ENCODE measurements around the gene LDHB. TPM values are rescaled to one million over a fixed set of nuclear protein-coding genes. Genes with fewer than 3 reads are reported as not detected.

Gene LDHB
- 1,000 to 10,000 TPM; 2,296 to 2,461 TPM for total RNA-seq

DNA sequence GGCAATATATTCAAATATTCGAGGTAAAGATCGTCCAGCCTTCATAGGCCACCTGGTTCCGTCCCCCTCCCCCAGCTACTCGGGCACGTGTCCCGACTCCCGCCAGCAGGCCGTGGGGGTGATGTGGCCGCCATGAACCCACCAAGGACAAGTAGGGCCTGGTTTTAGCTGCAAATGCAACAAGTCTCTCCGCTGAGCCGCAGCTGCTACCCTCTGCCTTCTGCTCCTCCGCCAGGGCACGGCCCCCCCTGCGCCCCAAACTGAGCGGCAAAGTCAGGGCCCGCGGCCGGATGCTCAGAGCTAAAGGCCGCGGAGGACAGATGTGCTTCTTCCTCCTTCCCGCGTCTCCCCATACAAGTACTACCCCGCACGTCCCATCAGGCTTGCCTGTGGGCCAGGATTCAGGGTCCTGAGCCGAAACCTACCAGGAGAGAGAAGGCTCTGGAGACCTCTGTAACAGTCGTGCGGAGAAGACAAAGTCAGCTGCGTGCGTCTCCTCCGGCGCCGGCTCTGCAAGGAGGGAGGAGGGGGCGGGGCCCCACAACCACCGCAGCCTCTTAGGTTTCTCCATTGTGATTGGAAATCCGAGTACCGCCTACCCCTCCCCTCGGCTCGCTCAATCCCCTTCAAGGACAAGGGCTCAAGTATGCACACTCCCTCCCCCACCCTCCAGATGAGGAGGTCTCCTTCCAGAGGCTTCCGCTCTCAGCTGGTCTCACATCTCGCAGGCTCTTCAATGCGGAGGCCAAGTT, at the start of gene LDHB:
TSS of gene LDHB (minus strand) at position 517 of the 752 bp plus-strand sequence. CDS start 3,171 bp downstream, outside the sequence.
- H3K9me3 Mint-ChIP-seq: no peaks in the 10 kb centered on the region
- H3K36me3 Mint-ChIP-seq (ENCODE audit: low read depth): peaks cover 39% of the 10 kb centered on the region
- peak; percentile 98 for DNase-seq
- peaks cover 59% of the 10 kb centered on the region for H3K4me1 Mint-ChIP-seq (ENCODE audit: low read depth)
- peak within 1 kb of the TSS; percentile 98 for H3K27ac Mint-ChIP-seq
- CTCF ChIA-PET: interaction anchor here (1.2 to 3.2 kb wide), 3 partner anchors 10 to 23 kb away, joined by 5 to 28 read pairs (median 11); no protein-coding TSS in a partner anchor
- peak within 1 kb of the TSS; percentile 98 for H3K4me3 Mint-ChIP-seq
- intact Hi-C loops (cut with micrococcal nuclease): loop anchor here (1.0 to 10.0 kb wide), 8 partner anchors 14 to 967 kb away; partner anchors contain the start of genes C2CD5, ETNK1, GOLT1B and PYROXD1
- no peaks in the 10 kb centered on the region for H3K27me3 Mint-ChIP-seq (ENCODE audit: low read depth)

GRCh38 chr12:21704847-21705246, 47.2 kb upstream of the LDHB start:
- no peaks in the 10 kb centered on the region for H3K27me3 Mint-ChIP-seq (ENCODE audit: low read depth)
- peaks cover 2% of the 10 kb centered on the region for H3K4me1 Mint-ChIP-seq (ENCODE audit: low read depth)
- H3K36me3 Mint-ChIP-seq (ENCODE audit: low read depth): no peaks in the 10 kb centered on the region
- CTCF ChIA-PET: interaction anchor here (0.9 to 1.2 kb wide), 2 partner anchors 9 to 11 kb away, joined by 3 to 4 read pairs; no protein-coding TSS in a partner anchor
- intact Hi-C loops (cut with micrococcal nuclease): no loop called here
- no peak overlapping the region for H3K4me3 Mint-ChIP-seq
- DNase-seq: no peak
- no peak overlapping the region for H3K27ac Mint-ChIP-seq
- H3K9me3 Mint-ChIP-seq: no peaks in the 10 kb centered on the region

GRCh38 chr12:21699851-21700250, 42.2 kb upstream of the LDHB start:
- CTCF ChIA-PET: interaction anchor here (0.5 to 5.2 kb wide), 9 partner anchors 9 to 744 kb away, joined by 3 to 43 read pairs (median 3); no protein-coding TSS in a partner anchor
- no peak overlapping the region for H3K27ac Mint-ChIP-seq
- H3K36me3 Mint-ChIP-seq (ENCODE audit: low read depth): no peaks in the 10 kb centered on the region
- no peak for DNase-seq
- H3K9me3 Mint-ChIP-seq: no peaks in the 10 kb centered on the region
- H3K4me1 Mint-ChIP-seq (ENCODE audit: low read depth): peaks cover 11% of the 10 kb centered on the region
- no peak overlapping the region for H3K4me3 Mint-ChIP-seq
- intact Hi-C loops (cut with micrococcal nuclease): loop anchor here (2.0 to 10.0 kb wide), 4 partner anchors 77 to 472 kb away; partner anchors contain the start of gene ABCC9
- no peaks in the 10 kb centered on the region for H3K27me3 Mint-ChIP-seq (ENCODE audit: low read depth)

- intact Hi-C loops (cut with micrococcal nuclease): loop anchor here (1.0 to 10.0 kb wide), 8 partner anchors 79 to 745 kb away; partner anchors contain the start of genes ABCC9 and ST8SIA1
- Mint-ChIP-seq H3K4me1 (ENCODE audit: low read depth) (peaks cover 11% of the 10 kb centered on the region), H3K4me3 (no peak overlapping the region), H3K27ac (no peak overlapping the region), H3K36me3 (ENCODE audit: low read depth) (no peaks in the 10 kb centered on the region), H3K9me3 (no peaks in the 10 kb centered on the region), H3K27me3 (ENCODE audit: low read depth) (no peaks in the 10 kb centered on the region)
- CTCF ChIA-PET: interaction anchor here (0.6 to 5.2 kb wide), 39 partner anchors 8 to 1645 kb away, joined by 3 to 43 read pairs (median 4); partner anchors contain the start of genes ABCC9, CMAS and IAPP
- DNase-seq: no peak
Observed at GRCh38 chr12:21697904-21698630, 40.4 kb upstream of the LDHB start.

DNA sequence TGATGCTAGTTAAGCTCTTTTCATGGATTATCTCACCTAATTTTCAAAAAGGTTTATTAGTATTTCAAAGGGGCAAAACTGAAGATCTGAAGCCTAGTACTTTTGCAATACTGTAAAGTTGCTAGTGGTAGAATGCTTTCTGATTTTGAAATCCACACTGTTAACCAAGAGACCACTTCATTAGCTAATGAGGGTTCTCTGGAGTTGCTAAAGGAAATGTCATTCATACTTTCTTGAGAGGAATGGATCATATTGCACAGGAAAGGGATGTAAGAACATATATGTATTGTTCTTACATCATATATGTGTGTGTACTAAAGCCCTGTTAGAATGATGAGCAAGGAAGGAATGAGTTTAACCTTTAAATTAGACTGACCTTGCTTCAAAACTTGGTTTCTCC, 39.0 kb upstream of the LDHB start:
- Mint-ChIP-seq H3K27me3 (ENCODE audit: low read depth) (no peaks in the 10 kb centered on the region), H3K9me3 (no peaks in the 10 kb centered on the region), H3K4me3 (no peak overlapping the region), H3K27ac (no peak overlapping the region), H3K36me3 (ENCODE audit: low read depth) (no peaks in the 10 kb centered on the region), H3K4me1 (ENCODE audit: low read depth) (peaks cover 16% of the 10 kb centered on the region)
- intact Hi-C loops (cut with micrococcal nuclease): loop anchor here (1.0 to 10.0 kb wide), 5 partner anchors 81 to 747 kb away; partner anchors contain the start of gene ST8SIA1
- DNase-seq: no peak
- CTCF ChIA-PET: interaction anchor here (1.1 to 5.2 kb wide), 6 partner anchors 9 to 322 kb away, joined by 4 to 43 read pairs (median 6); no protein-coding TSS in a partner anchor

GRCh38 chr12:21695986-21696385, 38.3 kb upstream of the LDHB start:
- Mint-ChIP-seq H3K27me3 (ENCODE audit: low read depth) (no peaks in the 10 kb centered on the region), H3K9me3 (no peaks in the 10 kb centered on the region), H3K4me1 (ENCODE audit: low read depth) (peaks cover 23% of the 10 kb centered on the region), H3K36me3 (ENCODE audit: low read depth) (no peaks in the 10 kb centered on the region), H3K27ac (no peak overlapping the region), H3K4me3 (no peak overlapping the region)
- CTCF ChIA-PET: interaction anchor here (0.6 to 5.2 kb wide), 7 partner anchors 9 to 399 kb away, joined by 3 to 43 read pairs (median 6); no protein-coding TSS in a partner anchor
- intact Hi-C loops (cut with micrococcal nuclease): loop anchor here (2.0 to 10.0 kb wide), 4 partner anchors 81 to 639 kb away; partner anchors contain the start of gene ST8SIA1
- DNase-seq: no peak

- H3K27ac Mint-ChIP-seq: no peak overlapping the region
- intact Hi-C loops (cut with micrococcal nuclease): loop anchor here (5.0 to 10.0 kb wide), 3 partner anchors 83 to 478 kb away; no protein-coding TSS in a partner anchor
- CTCF ChIA-PET: interaction anchor here (0.9 kb wide), 1 partner anchor 11 kb away, joined by 3 read pairs; no protein-coding TSS in a partner anchor
- H3K27me3 Mint-ChIP-seq (ENCODE audit: low read depth): no peaks in the 10 kb centered on the region
- peaks cover 3% of the 10 kb centered on the region for H3K9me3 Mint-ChIP-seq
- no peak for DNase-seq
- peaks cover 33% of the 10 kb centered on the region for H3K4me1 Mint-ChIP-seq (ENCODE audit: low read depth)
- H3K4me3 Mint-ChIP-seq: no peak overlapping the region
- peaks cover 3% of the 10 kb centered on the region for H3K36me3 Mint-ChIP-seq (ENCODE audit: low read depth)
Observed at GRCh38 chr12:21694660-21695059, 37.0 kb upstream of the LDHB start.

- no peak overlapping the region for H3K27ac Mint-ChIP-seq
- H3K27me3 Mint-ChIP-seq (ENCODE audit: low read depth): no peaks in the 10 kb centered on the region
- intact Hi-C loops (cut with micrococcal nuclease): loop anchor here (10.0 kb wide), 1 partner anchor 393 kb away; no protein-coding TSS in a partner anchor
- H3K36me3 Mint-ChIP-seq (ENCODE audit: low read depth): peaks cover 9% of the 10 kb centered on the region
- DNase-seq: no peak
- peaks cover 26% of the 10 kb centered on the region for H3K4me1 Mint-ChIP-seq (ENCODE audit: low read depth)
- peaks cover 14% of the 10 kb centered on the region for H3K9me3 Mint-ChIP-seq
- CTCF ChIA-PET: interaction anchor here (3.1 kb wide), 1 partner anchor 11 kb away, joined by 12 read pairs; no protein-coding TSS in a partner anchor
- H3K4me3 Mint-ChIP-seq: no peak overlapping the region
Observed at GRCh38 chr12:21691515-21691914, 33.9 kb upstream of the LDHB start.

- Mint-ChIP-seq H3K36me3 (ENCODE audit: low read depth) (peaks cover 9% of the 10 kb centered on the region), H3K9me3 (peaks cover 14% of the 10 kb centered on the region), H3K27ac (no peak overlapping the region), H3K27me3 (ENCODE audit: low read depth) (no peaks in the 10 kb centered on the region), H3K4me3 (no peak overlapping the region), H3K4me1 (ENCODE audit: low read depth) (peaks cover 26% of the 10 kb centered on the region)
- DNase-seq: no peak
- intact Hi-C loops (cut with micrococcal nuclease): loop anchor here (10.0 kb wide), 1 partner anchor 394 kb away; no protein-coding TSS in a partner anchor
- CTCF ChIA-PET: interaction anchor here (0.6 to 3.1 kb wide), 2 partner anchors 10 to 902 kb away, joined by 5 to 12 read pairs; no protein-coding TSS in a partner anchor
Observed at GRCh38 chr12:21690704-21691368, 33.2 kb upstream of the LDHB start.

GRCh38 chr12:21683115-21683514, 25.5 kb upstream of the LDHB start:
- H3K9me3 Mint-ChIP-seq: no peaks in the 10 kb centered on the region
- no peaks in the 10 kb centered on the region for H3K36me3 Mint-ChIP-seq (ENCODE audit: low read depth)
- H3K4me3 Mint-ChIP-seq: no peak overlapping the region
- peaks cover 20% of the 10 kb centered on the region for H3K4me1 Mint-ChIP-seq (ENCODE audit: low read depth)
- no peaks in the 10 kb centered on the region for H3K27me3 Mint-ChIP-seq (ENCODE audit: low read depth)
- no peak overlapping the region for H3K27ac Mint-ChIP-seq
- CTCF ChIA-PET: interaction anchor here (1.0 to 1.7 kb wide), 3 partner anchors 59 to 145 kb away, joined by 3 to 8 read pairs (median 3); no protein-coding TSS in a partner anchor
- no peak for DNase-seq
- intact Hi-C loops (cut with micrococcal nuclease): loop anchor here (5.0 kb wide), 1 partner anchor 1036 kb away; no protein-coding TSS in a partner anchor

DNA sequence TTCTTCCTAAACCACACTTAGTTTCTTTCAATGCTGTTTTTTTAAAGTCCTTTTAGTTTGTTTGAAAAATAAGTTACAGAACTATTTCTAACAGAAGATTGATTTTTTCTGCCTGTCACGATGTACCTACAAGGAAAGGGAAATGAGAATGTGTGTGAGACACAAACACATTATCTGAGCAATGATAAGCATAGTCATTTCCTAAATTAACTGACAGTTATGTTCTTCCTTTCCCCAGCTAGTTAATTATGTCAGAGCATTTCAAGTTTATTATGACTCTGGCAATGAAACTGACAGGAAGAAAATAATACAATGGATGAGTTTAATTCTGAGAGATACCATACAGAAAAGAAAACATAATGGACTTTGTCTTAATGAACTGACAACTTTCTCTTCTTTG, 21.3 kb upstream of the LDHB start:
- Mint-ChIP-seq H3K4me1 (ENCODE audit: low read depth) (peaks cover 47% of the 10 kb centered on the region), H3K36me3 (ENCODE audit: low read depth) (no peaks in the 10 kb centered on the region), H3K9me3 (no peaks in the 10 kb centered on the region), H3K27ac (peak overlapping the region; percentile 71), H3K27me3 (ENCODE audit: low read depth) (no peaks in the 10 kb centered on the region), H3K4me3 (peak overlapping the region; percentile 28)
- intact Hi-C loops (cut with micrococcal nuclease): loop anchor here (1.0 to 5.0 kb wide), 9 partner anchors 22 to 863 kb away; partner anchors contain the start of genes C2CD5, GOLT1B, LDHB and PYROXD1
- no peak for DNase-seq
- CTCF ChIA-PET: interaction anchor here (0.9 to 3.9 kb wide), 4 partner anchors 18 to 69 kb away, joined by 3 to 28 read pairs (median 4); partner anchors contain the start of gene LDHB

Measured in activated naive CD4-positive, alpha-beta T cell treated with anti-CD3 and anti-CD28 coated beads for 36 hours (primary cell).